ENCODE measurements around the gene RFT1.

DNA sequence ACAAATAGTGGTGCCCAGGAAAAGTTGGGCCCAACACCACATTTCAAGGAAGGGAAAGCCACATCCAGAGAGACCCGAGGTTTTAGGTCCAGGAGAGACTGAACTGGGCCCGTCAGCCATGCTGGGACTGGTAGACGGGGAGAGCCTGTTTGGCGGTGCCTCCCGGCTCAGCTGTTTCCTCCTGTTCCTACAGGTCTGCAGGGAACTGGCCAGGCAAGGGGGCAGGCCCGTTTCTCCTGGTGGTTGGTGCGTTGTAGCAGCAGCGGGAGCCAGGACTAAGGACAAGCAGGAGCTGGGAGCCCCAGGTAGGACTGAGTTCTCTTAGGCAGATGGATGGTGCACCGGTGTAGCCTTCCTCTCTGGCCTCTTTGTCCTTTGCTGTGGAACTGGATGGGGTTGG, 34.7 kb upstream of the RFT1 start:
- TF ChIP-seq, protein P1, sequence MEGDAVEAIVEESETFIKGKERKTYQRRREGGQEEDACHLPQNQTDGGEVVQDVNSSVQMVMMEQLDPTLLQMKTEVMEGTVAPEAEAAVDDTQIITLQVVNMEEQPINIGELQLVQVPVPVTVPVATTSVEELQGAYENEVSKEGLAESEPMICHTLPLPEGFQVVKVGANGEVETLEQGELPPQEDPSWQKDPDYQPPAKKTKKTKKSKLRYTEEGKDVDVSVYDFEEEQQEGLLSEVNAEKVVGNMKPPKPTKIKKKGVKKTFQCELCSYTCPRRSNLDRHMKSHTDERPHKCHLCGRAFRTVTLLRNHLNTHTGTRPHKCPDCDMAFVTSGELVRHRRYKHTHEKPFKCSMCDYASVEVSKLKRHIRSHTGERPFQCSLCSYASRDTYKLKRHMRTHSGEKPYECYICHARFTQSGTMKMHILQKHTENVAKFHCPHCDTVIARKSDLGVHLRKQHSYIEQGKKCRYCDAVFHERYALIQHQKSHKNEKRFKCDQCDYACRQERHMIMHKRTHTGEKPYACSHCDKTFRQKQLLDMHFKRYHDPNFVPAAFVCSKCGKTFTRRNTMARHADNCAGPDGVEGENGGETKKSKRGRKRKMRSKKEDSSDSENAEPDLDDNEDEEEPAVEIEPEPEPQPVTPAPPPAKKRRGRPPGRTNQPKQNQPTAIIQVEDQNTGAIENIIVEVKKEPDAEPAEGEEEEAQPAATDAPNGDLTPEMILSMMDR (IDR thresholded peaks at IDR 0.05; ENCODE audit: borderline replicate concordance, extremely low read depth, low read length, poor library complexity, severe bottlenecking), result no peak
- TF ChIP-seq EZH2 (IDR thresholded peaks at IDR 0.05; ENCODE audit: borderline replicate concordance, low read depth, low read length, severe bottlenecking), result no peak

Data from DND-41 (cell line).